Measurements from ENCODE around the gene DPY19L3.

The DPY19L3 gene

GRCh38 chr19:32405431-32406160 lies at the start of gene DPY19L3:
TSS of gene DPY19L3 (plus strand) at chr19:32405770. CDS start at chr19:32408254, 2,484 bp downstream.
- H3K4me3 ChIP-seq (replicated peaks; ENCODE audit: low read depth, low read length) = peak within 1 kb of the TSS; percentile 87
- DNase-seq (ENCODE audit: low read depth) = peak; percentile 94
- no peak for TF ChIP-seq CTCF (IDR thresholded peaks at IDR 0.05; ENCODE audit: low read length, missing control alignments)

- no peak for DNase-seq (ENCODE audit: low read depth)
- H3K4me3 ChIP-seq (replicated peaks; ENCODE audit: low read depth, low read length) = no peak overlapping the region
- peak; percentile 35 for TF ChIP-seq CTCF (IDR thresholded peaks at IDR 0.05; ENCODE audit: low read length, missing control alignments)
Measured at GRCh38 chr19:32357720-32358119, 47.9 kb upstream of the DPY19L3 start.

GRCh38 chr19:32358321-32358720 lies 47.2 kb upstream of the DPY19L3 start:
- TF ChIP-seq CTCF (IDR thresholded peaks at IDR 0.05; ENCODE audit: low read length, missing control alignments) = no peak
- no peak for DNase-seq (ENCODE audit: low read depth)
- H3K4me3 ChIP-seq (replicated peaks; ENCODE audit: low read depth, low read length) = no peak overlapping the region

- no peak for TF ChIP-seq CTCF (IDR thresholded peaks at IDR 0.05; ENCODE audit: low read length, missing control alignments)
- no peak overlapping the region for H3K4me3 ChIP-seq (replicated peaks; ENCODE audit: low read depth, low read length)
Measured at GRCh38 chr19:32359581-32359980, 46.0 kb upstream of the DPY19L3 start.

GRCh38 chr19:32361574-32362317 lies 43.8 kb upstream of the DPY19L3 start:
- no peak for DNase-seq (ENCODE audit: low read depth)
- TF ChIP-seq CTCF (IDR thresholded peaks at IDR 0.05; ENCODE audit: low read length, missing control alignments) = no peak
- no peak overlapping the region for H3K4me3 ChIP-seq (replicated peaks; ENCODE audit: low read depth, low read length)

More at GRCh38 chr19:32359581-32359980, 46.0 kb upstream of the DPY19L3 start:
- DNase-seq (ENCODE audit: low read depth) = no peak

- no peak overlapping the region for H3K4me3 ChIP-seq (replicated peaks; ENCODE audit: low read depth, low read length)
- no peak for TF ChIP-seq CTCF (IDR thresholded peaks at IDR 0.05; ENCODE audit: low read length, missing control alignments)
- no peak for DNase-seq (ENCODE audit: low read depth)
Measured at GRCh38 chr19:32362318-32362691, 43.3 kb upstream of the DPY19L3 start.

Data from fibroblast of pulmonary artery (primary cell).